ENCODE measurements around the gene ACP3.

GRCh38 chr3:132342183-132342582 lies 25.0 kb downstream of the ACP3 start:
- TF ChIP-seq POLR2A (IDR thresholded peaks at IDR 0.05) = no peak
- TF ChIP-seq CTCF (IDR thresholded peaks at IDR 0.05) = peak in 3 of 6 experiments; percentile 20 to 40 (median 28)

All from thyroid gland (tissue), 4 donors.